Uterine smooth muscle cell (primary cell): ENCODE measurements around the gene C1QTNF5. TPM values are rescaled to one million over a fixed set of nuclear protein-coding genes. Genes with fewer than 3 reads are reported as not detected.

Experiments
- total RNA-seq: library from RNA; depleted of rRNA; stranded (reverse); fragments of >200 nt; gene quantifications from 2 replicates; pipeline ENCODE4 v1.2.3, GENCODE V29; 2014

Gene C1QTNF5, protein sequence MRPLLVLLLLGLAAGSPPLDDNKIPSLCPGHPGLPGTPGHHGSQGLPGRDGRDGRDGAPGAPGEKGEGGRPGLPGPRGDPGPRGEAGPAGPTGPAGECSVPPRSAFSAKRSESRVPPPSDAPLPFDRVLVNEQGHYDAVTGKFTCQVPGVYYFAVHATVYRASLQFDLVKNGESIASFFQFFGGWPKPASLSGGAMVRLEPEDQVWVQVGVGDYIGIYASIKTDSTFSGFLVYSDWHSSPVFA
- 3.5 and 15.2 TPM in 2 replicates for total RNA-seq

DNA sequence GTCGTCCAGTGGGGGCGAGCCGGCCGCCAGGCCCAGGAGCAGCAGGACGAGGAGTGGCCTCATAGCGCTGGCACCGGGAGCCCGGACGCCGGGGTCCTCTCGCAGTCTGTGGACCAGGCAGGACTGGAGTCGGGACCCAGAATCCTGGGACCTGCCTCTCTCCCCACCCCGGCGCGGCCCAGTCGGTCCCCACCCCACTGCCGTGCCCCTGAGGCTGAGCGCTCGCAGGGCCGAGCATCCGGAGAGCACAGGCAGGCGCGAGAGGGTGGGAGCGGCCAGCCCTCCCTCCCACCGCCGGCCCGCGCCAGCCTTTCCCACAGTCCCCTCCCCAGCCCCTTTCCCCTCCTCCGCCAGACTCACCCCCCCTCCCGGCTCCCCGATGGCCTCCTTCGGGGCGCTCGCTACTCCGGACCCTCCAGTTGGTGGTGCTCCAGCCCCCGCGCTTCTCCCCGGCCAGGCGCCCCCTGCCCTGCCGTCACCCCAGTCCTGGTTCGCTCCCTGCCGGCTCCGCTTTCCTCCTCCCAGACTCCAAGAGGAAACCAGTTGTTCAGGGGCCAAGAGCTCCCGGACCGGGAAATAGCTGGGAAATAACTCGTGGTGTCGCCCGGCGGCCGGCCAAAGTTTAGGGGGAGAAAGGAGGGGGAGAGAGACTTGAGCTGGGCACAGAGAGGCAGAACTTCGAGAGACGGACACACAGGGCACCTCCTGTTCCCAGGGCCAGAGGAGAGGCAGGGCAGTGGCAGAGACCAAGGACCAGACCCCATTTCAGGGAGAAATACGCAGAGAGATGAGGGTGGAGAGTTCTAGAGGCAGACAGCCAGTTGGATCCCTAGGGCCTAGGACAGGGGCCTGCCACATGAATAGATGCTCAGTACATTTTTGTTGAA lies at the start of gene C1QTNF5:
Gene C1QTNF5 (minus strand): TSS at position 549 of the 887 bp plus-strand sequence. CDS start 486 bp downstream, at position 63.

DNA sequence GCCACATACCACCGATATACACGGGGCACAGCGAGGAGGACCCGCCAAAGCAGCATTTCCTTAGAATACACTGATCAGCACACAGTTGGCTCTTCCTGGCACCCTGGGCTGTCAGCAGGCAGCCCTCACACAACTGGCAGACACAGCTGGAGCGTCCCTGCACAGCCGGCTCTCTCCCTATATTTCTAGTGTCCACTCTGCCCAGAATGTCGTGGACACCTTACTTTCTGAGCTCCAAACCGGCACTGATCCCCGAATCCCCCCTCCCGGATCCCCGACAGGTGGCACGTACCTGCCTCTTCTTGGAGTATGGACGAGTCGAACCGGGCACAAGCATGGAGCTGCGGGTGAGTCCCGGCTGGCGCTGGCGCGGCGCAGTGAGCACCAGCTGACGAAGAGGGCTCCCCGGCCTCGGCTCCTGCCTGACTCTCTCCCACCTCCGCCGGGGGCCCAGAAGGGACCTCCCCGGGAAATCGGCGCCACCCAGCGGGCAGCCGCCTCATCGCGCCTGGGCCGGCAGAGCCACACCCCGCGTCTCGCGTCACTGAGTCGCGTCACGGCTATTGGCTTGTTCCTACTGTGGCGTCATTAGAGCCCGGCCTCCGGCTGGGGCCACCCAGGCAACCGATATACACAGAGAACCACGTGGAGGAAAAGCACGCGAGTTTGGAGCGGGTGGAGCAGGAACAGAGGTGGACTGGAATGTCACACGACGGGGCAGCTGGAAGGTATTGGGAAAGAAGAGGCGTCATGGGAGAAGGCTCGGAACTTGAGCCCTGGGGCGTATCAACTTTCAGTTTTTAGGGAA lies 40.7 kb upstream of the C1QTNF5 start, which contains the start of gene USP2:
Gene USP2 (minus strand): TSS at position 510 of the 808 bp plus-strand sequence. CDS start 8,210 bp downstream, outside the sequence.

DNA sequence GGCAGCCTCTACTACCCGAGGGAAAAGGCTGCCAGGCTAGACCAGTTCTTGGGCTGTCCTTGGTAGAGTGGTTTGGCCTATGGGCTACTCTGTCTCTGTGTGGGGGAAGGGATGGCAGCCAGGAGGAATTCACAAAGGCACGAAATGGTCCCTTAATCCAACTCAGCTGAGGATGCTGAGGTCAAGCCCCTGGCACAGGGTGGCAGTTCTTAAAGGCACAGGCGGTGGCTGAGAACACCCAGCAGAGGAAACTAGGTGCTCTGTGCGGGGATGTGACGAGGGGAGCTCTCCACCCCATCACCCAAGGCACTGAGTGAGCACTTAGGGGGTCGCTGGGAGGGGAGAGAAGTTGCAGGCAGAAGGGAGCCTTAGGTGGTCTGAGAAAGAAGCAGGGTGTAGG lies 5.9 kb upstream of the C1QTNF5 start, which contains the start of gene MFRP:
Gene MFRP (minus strand): TSS at position 101 of the 400 bp plus-strand sequence. CDS start 192 bp downstream, outside the sequence.

DNA sequence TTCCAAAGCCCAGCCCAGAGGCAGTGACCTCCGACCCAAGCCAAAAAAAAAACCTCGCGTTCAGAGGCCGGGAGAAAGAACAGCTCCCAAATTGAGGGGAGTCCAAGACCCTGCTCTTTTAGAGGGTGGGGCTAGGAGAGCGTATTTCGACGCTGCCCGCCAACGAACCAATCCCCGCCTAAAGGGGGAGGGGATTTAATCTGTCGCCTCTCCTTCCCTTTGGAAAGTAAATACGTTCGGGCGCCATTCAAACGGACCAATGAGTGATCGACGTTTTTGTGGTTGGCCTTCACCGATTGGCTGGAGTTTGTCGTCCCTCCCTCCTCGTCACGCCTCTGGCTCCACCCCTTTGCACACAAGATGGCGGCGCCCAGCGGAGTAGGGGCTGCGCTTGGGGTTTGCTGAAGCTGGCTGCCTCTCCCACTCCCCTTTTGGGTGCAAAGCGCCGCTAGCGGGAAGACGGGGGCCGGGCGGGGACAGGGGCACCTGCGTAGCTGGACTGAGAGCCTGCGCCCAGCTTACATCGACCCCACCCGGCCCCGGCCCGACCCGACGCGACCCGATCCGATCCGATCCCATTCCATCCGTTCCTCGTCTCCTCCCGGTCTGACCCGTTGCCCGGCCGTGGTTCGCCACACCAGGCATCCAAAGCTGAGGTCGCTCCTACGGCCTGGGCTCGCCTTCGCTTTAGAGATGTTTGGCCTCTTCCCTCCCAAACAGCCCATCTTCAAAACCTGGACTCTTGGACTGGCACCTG lies 6.3 kb downstream of the C1QTNF5 start, which contains the start of gene RNF26:
Gene RNF26 (plus strand): TSS at position 354 of the 757 bp plus-strand sequence. CDS start 596 bp downstream, outside the sequence.

DNA sequence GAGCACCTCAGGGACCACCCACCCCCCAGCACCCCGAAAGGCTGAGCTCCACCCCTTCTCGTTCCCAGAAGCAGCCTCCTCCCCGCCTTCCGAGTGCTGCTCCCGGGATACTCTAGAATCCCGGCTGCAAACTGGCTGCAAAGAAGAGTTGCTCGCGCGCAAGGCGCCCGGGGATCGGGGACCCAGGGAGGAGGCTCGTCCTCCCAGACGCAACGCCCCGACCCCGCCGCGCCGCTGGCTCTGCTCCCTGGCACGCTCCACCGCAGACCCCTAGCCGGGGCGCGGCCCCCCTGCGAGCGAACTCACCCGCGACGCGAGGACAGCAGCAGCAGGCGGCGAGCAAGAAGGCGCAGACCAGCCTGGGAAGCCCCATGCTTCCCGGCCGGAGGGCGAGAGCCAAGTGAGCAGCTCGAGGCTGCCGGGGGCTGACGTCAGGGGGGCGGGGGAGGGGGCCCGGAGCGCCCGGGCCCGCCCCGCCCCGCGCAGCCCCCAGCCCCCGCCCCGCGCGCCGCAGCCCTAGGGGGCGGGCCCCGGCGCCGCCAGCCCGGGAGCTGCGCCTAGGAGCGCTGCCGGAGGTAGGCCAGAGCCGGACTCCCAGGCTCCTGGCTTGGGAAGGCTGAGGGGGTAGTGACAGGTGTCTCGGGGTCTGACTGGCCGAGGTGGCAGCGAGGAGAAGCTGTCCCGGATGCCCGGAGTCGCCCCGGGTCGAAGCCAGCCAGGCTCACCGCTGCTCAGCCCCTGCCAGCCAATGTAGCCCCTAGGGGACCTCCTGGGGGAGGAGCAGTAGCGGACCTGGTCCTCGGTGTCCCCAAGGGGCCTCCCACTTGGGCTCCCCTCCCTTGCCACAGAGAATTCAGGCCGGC lies 23.7 kb downstream of the C1QTNF5 start, which contains the start of gene MCAM:
Gene MCAM (minus strand): TSS at position 402 of the 863 bp plus-strand sequence. CDS start 29 bp downstream, at position 373.

Other genes with a start within 250 kb of the C1QTNF5 start
- 15.3 and 28.6 TPM in 2 replicates for gene DPAGT1, start 239.0 kb downstream of the C1QTNF5 start, total RNA-seq
- 3.3 and 4.7 TPM in 2 replicates for gene C2CD2L, start 233.5 kb downstream of the C1QTNF5 start, total RNA-seq
- gene HINFP, start 219.3 kb downstream of the C1QTNF5 start, total RNA-seq = 12.4 and 17.2 TPM in 2 replicates
- under 0.01 and 0.12 TPM in 2 replicates for gene ABCG4, start 191.8 kb downstream of the C1QTNF5 start, total RNA-seq
- 9.6 and 15.2 TPM in 2 replicates for gene NLRX1, start 172.2 kb downstream of the C1QTNF5 start, total RNA-seq
- gene NHERF4, start 155.4 kb downstream of the C1QTNF5 start, total RNA-seq = not detected in 2 replicates
- gene CBL, start 134.5 kb downstream of the C1QTNF5 start, total RNA-seq = 11.0 and 11.4 TPM in 2 replicates
- 20.5 and 27.0 TPM in 2 replicates for gene MCAM, start 23.8 kb downstream of the C1QTNF5 start, total RNA-seq
- gene RNF26, start 6.4 kb downstream of the C1QTNF5 start, total RNA-seq = 7.2 and 8.4 TPM in 2 replicates
- gene MFRP, start 5.8 kb upstream of the C1QTNF5 start, total RNA-seq = not detected in 2 replicates
- gene USP2, start 40.8 kb upstream of the C1QTNF5 start, total RNA-seq = 0.11 and 1.00 TPM in 2 replicates
- gene THY1, start 82.3 kb upstream of the C1QTNF5 start, total RNA-seq = 162 and 218 TPM in 2 replicates